Natural killer cell treated with Interleukin-12 subunit alpha and Interleukin-12 subunit beta and Interleukin-15 and Interleukin-18, amount 100 ng/mL, for 72 hours (primary cell): ENCODE results near the gene USP22. TPM values are rescaled to one million over a fixed set of nuclear protein-coding genes. Genes with fewer than 3 reads are reported as not detected.
"Not testable (repeated sequence)": the region's sequence is repeated elsewhere in the genome, so short reads cannot be mapped to it uniquely, and the experiment has no call there.

ENCODE experiments used
- ATAC-seq, 2 donors: fragments of 150-1000 bp; cut with Tn5 transposase in 1 of 2; sonication (Bioruptor Pico), chemical (Tn5 transposase) in 1 of 2; 2 replicates each; pipeline ENCODE4 v1.10.0; 2021
- DNase-seq: peaks from one replicate; pipeline ENCODE4 v3.0.0; 2022; ENCODE audit warnings: low spot score
- H3K27ac Mint-ChIP-seq, 2 donors: 1 replicate in 1 of 2; 2 replicates in 1 of 2; pipeline ENCODE4 v1.8.0; 2022; ENCODE audit warnings: mixed read lengths in 2 of 2, mild to moderate bottlenecking in 1 of 2, moderate library complexity in 1 of 2
- H3K27me3 Mint-ChIP-seq, 2 donors: 1 replicate in 1 of 2; 2 replicates in 1 of 2; pipeline ENCODE4 v1.8.0; 2022; ENCODE audit warnings: mixed read lengths in 2 of 2
- H3K36me3 Mint-ChIP-seq: one replicate; pipeline ENCODE4 v1.8.0; 2022; ENCODE audit warnings: mixed read lengths
- H3K4me1 Mint-ChIP-seq, 2 donors: 1 replicate in 1 of 2; 2 replicates in 1 of 2; pipeline ENCODE4 v1.8.0; 2022; ENCODE audit warnings: low read depth in 2 of 2, mixed read lengths in 2 of 2, mild to moderate bottlenecking in 1 of 2
- H3K4me3 Mint-ChIP-seq: one replicate; pipeline ENCODE4 v1.8.0; 2022; ENCODE audit warnings: mixed read lengths
- H3K9me3 Mint-ChIP-seq: 2 replicates; pipeline ENCODE4 v1.8.0; 2022; ENCODE audit warnings: mixed read lengths
- total RNA-seq, 2 donors: library from RNA; stranded (reverse); gene quantifications; one replicate each; pipeline ENCODE4 v1.2.3, GENCODE V29; 2022

The USP22 gene
- total RNA-seq, 2 donors from 2014 or later: 102 to 179 TPM

- Mint-ChIP-seq H3K36me3 (no peaks in the 10 kb centered on the region), H3K27me3 (no peaks in the 10 kb centered on the region), H3K27ac (no peak overlapping the region), H3K9me3 (no peaks in the 10 kb centered on the region), H3K4me3 (no peak overlapping the region), H3K4me1 (no peaks in the 10 kb centered on the region)
- ATAC-seq (no peak), DNase-seq (no peak)
Observed at GRCh38 chr17:21066394-21066793, 23.6 kb upstream of the USP22 start.

GRCh38 chr17:21061971-21062526, 19.2 kb upstream of the USP22 start:
- no peak for DNase-seq
- Mint-ChIP-seq H3K27me3 (no peaks in the 10 kb centered on the region), H3K4me3 (no peak overlapping the region), H3K36me3 (no peaks in the 10 kb centered on the region), H3K27ac (no peak overlapping the region), H3K4me1 (no peaks in the 10 kb centered on the region), H3K9me3 (no peaks in the 10 kb centered on the region)
- ATAC-seq: no peak

GRCh38 chr17:21061158-21061835, 18.5 kb upstream of the USP22 start:
- Mint-ChIP-seq H3K9me3 (no peaks in the 10 kb centered on the region), H3K36me3 (no peaks in the 10 kb centered on the region), H3K27ac (no peak overlapping the region), H3K4me3 (no peak overlapping the region), H3K27me3 (no peaks in the 10 kb centered on the region), H3K4me1 (no peaks in the 10 kb centered on the region)
- ATAC-seq (peak in 1 of 2 donors; percentile 17), DNase-seq (no peak)

DNA sequence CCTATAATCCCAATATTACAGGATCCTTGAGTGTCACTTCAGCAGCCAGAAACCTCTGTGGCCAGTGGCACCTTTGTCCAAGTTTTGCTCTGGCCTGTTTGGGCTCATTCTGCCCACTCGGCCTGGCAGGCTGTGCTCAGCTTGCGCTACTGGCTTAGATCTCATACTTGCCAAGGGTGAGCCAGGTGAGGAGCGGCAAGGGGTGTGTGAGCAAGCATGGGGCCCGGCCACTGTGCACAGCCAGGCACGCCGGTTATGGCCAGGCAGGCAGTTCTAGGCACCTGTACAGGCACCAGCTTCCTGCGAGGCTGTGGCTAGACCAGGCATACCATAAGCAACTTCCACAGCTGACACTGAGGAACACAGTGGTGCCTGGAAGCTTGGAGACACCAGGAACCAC, 16.9 kb upstream of the USP22 start:
- ATAC-seq (no peak), DNase-seq (no peak)
- no peaks in the 10 kb centered on the region for H3K36me3 Mint-ChIP-seq
- no peaks in the 10 kb centered on the region for H3K4me1 Mint-ChIP-seq
- no peaks in the 10 kb centered on the region for H3K9me3 Mint-ChIP-seq
- no peak overlapping the region for H3K4me3 Mint-ChIP-seq
- no peak overlapping the region for H3K27ac Mint-ChIP-seq
- peaks cover 0 to 3% of the 10 kb centered on the region in 2 donors for H3K27me3 Mint-ChIP-seq

DNA sequence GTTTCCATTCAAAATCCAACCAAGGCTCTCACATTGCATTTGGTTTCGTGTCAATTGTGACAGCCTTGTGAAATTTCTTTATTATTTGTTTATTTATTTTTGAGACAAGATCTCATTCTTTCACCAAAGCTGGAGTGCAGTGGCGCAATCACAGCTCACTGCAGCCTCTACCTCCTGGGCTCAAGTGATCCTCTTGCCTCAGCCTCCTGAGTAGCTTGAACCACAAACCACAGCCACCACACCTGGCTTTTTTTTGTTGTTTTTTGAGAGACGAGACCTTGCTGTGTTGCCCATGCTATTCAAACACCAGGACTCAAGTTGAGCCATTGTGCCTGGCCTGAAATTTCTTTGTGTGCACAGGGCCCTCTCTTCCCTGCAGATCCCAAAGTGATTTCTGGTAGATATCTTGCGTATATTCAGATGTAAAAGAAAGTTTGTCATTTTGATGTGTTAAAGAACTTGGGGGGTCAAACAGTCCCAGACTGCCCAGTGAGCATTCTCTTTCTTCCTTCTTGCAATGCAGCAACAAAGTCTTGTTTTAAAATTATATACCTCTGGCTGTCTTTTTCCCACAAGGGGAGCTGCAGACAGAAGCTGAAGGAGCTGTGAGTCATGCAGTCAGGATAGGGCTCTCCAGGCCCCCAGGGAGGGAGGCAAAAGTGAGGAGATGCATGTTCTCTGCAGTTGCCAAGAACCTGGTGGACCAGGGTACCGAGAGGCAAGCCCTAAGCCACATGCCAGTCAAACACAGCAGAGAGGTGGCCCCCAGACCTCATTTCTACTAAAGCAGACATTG, 15.5 kb upstream of the USP22 start:
- H3K27me3 Mint-ChIP-seq: peaks cover 0 to 5% of the 10 kb centered on the region in 2 donors

GRCh38 chr17:21053056-21053455, 10.2 kb upstream of the USP22 start:
- ATAC-seq, H3K4me1 Mint-ChIP-seq: not testable (repeated sequence)
- peaks cover 20 to 28% of the 10 kb centered on the region in 2 donors for H3K27me3 Mint-ChIP-seq

More for the DNA sequence above, 15.5 kb upstream of the USP22 start:
- ATAC-seq (no peak), DNase-seq (no peak)
- Mint-ChIP-seq H3K9me3 (no peaks in the 10 kb centered on the region), H3K4me3 (no peak overlapping the region), H3K4me1 (no peaks in the 10 kb centered on the region), H3K27ac (no peak overlapping the region), H3K36me3 (no peaks in the 10 kb centered on the region)

GRCh38 chr17:21049457-21049856, 6.6 kb upstream of the USP22 start:
- H3K4me1 Mint-ChIP-seq: peaks cover 0 to 4% of the 10 kb centered on the region in 2 donors
- no peaks in the 10 kb centered on the region for H3K9me3 Mint-ChIP-seq
- H3K36me3 Mint-ChIP-seq: no peaks in the 10 kb centered on the region
- ATAC-seq (no peak), DNase-seq (no peak)
- no peak overlapping the region for H3K4me3 Mint-ChIP-seq
- H3K27ac Mint-ChIP-seq: no peak overlapping the region
- peaks cover 20 to 31% of the 10 kb centered on the region in 2 donors for H3K27me3 Mint-ChIP-seq

More at GRCh38 chr17:21053056-21053455, 10.2 kb upstream of the USP22 start:
- not testable (repeated sequence) for H3K36me3 Mint-ChIP-seq, H3K9me3 Mint-ChIP-seq, DNase-seq, H3K27ac Mint-ChIP-seq, H3K4me3 Mint-ChIP-seq

DNA sequence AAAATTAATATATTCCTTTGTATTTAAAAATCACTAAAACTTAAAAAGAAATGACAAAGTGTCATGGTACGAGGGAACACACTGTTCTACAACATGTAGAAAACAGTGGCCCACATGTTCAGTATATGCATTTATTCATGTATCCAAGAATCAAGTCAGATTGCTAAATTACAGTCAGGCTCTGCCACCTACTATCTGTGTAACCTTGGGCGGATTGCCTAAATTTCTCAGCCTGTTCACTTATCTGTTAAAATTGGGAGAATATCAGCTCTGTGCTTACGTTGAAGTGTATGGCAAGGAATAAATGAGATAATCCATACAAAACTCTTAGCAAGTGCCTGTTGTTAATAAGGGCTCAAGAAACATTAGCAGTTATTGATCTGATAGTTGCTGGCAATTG, 3.4 kb upstream of the USP22 start:
- H3K4me3 Mint-ChIP-seq: no peak overlapping the region
- H3K36me3 Mint-ChIP-seq: no peaks in the 10 kb centered on the region
- peaks cover 14 to 22% of the 10 kb centered on the region in 2 donors for H3K27me3 Mint-ChIP-seq
- DNase-seq: no peak
- no peak for ATAC-seq
- no peaks in the 10 kb centered on the region for H3K9me3 Mint-ChIP-seq
- H3K27ac Mint-ChIP-seq: no peak overlapping the region
- peaks cover 15 to 16% of the 10 kb centered on the region in 2 donors for H3K4me1 Mint-ChIP-seq

DNA sequence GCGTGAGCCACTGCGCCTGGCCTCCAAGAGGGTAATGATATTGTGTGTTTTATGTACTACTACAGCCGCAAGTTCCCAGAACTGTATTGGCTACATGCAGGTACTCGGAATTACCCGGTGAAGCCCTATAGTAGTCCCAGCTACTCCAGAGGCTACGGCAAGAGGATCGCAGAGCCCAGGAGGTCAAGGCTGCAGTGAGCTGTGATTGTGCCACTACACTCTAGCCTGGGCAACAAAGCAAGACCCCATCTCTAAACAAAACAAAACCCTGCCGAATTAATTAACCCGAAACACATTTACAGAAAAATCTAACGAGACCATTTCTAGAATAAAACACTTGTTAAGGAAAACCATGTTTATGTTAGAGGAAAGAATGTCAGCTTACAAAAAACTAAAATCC, 2.2 kb upstream of the USP22 start:
- H3K9me3 Mint-ChIP-seq: no peaks in the 10 kb centered on the region
- H3K36me3 Mint-ChIP-seq: no peaks in the 10 kb centered on the region
- peaks cover 12 to 15% of the 10 kb centered on the region in 2 donors for H3K27me3 Mint-ChIP-seq
- DNase-seq: no peak
- H3K4me3 Mint-ChIP-seq: no peak overlapping the region
- ATAC-seq: no peak
- H3K4me1 Mint-ChIP-seq: peaks cover 21 to 24% of the 10 kb centered on the region in 2 donors
- peak overlapping the region in 1 of 2 donors; percentile 79 for H3K27ac Mint-ChIP-seq

DNA sequence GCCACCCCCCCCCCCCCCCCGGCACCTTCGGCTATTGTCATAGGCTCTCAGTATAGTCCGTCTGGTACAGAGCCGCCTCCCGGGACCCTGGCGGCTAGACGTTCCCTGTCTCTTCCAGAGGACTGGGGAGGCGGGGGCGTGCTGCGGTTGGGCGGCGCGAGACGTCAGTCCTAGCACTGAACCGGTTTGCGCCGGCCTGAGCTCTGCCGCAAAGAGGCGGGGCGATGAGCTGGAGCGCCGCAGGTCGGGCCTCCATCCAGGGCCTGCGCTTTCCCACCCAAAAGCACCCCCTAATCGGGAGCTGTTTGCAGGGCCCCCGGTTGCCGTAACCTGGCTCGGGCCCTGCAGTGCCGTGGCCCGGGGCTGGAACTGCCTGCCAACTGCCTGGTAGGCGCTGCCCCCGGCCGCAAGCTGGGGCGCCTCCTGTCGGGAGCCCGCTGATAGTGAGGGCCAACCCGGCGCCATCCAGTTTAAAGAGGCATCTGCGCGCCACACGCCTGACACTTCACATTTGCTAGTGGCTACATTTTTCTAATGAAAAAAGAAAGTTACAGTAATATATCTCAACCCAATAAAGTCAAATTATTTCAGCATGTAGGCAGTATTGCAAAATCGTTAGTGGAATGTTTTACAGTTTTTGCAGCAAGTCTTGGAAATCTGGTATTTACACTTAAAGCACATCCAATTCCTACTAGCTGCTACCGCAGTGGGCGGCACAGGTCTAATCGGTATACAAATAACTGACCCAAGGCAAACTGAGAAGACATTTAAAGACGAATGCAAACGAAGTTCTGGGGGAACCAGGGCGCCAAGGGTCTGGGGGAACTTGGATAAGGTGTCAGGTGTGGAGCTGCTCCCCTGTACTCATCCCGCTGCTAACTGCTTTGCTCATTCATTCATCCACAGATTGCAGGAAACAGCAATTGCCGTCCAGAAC, 753 bp upstream of the USP22 start:
- DNase-seq: peak; percentile 99
- peak; percentile 93 for ATAC-seq
- peaks cover 5 to 7% of the 10 kb centered on the region in 2 donors for H3K27me3 Mint-ChIP-seq
- H3K27ac Mint-ChIP-seq: peak overlapping the region; percentile 78 to 79
- no peaks in the 10 kb centered on the region for H3K36me3 Mint-ChIP-seq
- H3K9me3 Mint-ChIP-seq: no peaks in the 10 kb centered on the region
- peaks cover 21 to 24% of the 10 kb centered on the region in 2 donors for H3K4me1 Mint-ChIP-seq
- H3K4me3 Mint-ChIP-seq: peak overlapping the region; percentile 85

- peak overlapping the region; percentile 72 to 91 for H3K27ac Mint-ChIP-seq
- peaks cover 28 to 32% of the 10 kb centered on the region in 2 donors for H3K4me1 Mint-ChIP-seq
- peak overlapping the region; percentile 86 for H3K4me3 Mint-ChIP-seq
- no peaks in the 10 kb centered on the region for H3K9me3 Mint-ChIP-seq
- DNase-seq: peak; percentile 87
- no peaks in the 10 kb centered on the region for H3K36me3 Mint-ChIP-seq
- ATAC-seq: peak; percentile 41 to 46
- H3K27me3 Mint-ChIP-seq: peaks cover 0 to 2% of the 10 kb centered on the region in 2 donors
Observed at GRCh38 chr17:21041741-21042457, 912 bp downstream of the USP22 start.

DNA sequence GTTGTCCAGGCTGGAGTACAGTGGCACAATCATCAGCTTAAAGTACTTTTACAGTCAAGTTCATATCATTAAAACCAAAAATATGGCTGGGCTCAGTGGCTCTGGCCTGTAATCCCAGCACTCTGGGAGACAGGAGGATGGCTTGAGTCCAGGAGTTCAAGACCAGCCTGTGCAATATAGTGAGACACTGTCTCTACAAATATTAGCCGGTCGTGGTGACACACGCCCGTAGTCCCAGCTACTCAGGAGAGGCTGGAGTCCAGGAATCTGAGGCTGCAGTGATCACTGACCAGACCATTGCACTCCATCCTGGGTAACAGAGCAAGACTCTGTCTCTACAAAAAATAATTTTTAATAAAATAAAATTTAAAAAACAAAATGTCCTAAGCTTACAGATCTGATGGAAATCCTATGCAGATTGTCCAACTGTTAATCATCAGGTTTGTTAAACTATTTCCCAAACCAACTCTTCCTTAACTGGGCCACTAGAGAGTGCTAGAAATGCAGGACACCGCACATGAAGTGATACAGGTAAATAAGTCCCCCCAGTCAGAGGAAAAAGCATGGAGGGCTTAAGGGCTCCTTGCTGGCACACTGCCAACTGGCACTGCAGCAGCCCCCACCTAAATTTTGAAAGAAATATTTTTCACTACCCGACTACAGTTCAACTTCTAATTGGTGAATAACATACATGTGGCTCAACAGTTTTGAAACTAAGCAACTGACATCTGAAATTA, 2.8 kb downstream of the USP22 start:
- Mint-ChIP-seq H3K4me3 (peak overlapping the region; percentile 86), H3K27me3 (no peaks in the 10 kb centered on the region), H3K27ac (peak overlapping the region; percentile 72 to 91), H3K9me3 (no peaks in the 10 kb centered on the region), H3K4me1 (peaks cover 45 to 51% of the 10 kb centered on the region in 2 donors), H3K36me3 (no peaks in the 10 kb centered on the region)
- DNase-seq: no peak
- ATAC-seq: no peak
